Measurements from ENCODE around the gene NCAPD2.

- no peak for TF ChIP-seq CTCF (optimal IDR thresholded peaks at IDR 0.05 in 1 of 3, IDR thresholded peaks at IDR 0.05 in 1 of 3, conservative IDR thresholded peaks at IDR 0.05 in 1 of 3; ENCODE audit: extremely low read depth in 1 of 3, insufficient read depth in 2 of 3, low read length in 3 of 3)
- no peak for TF ChIP-seq EZH2 (IDR thresholded peaks at IDR 0.05; ENCODE audit: low read length)
Observed at GRCh38 chr12:6468283-6468575, 25.7 kb upstream of the NCAPD2 start.
